Fibroblast of lung (primary cell): ENCODE data around the gene FAM107A.

Experiments
- EZH2 ChIP-seq: IDR thresholded peaks from 2 replicates; pipeline ENCODE4 v1.5.1; 2012; ENCODE audit warnings: low read length, control low read depth, mild to moderate bottlenecking; ENCODE audit errors: missing control alignments
- TF ChIP-seq, protein P1 (sequence below), 2 donors: IDR thresholded peaks in 1 of 2; conservative IDR thresholded peaks in 1 of 2; 1 replicate in 1 of 2; 2 replicates in 1 of 2; pipeline ENCODE4 v1.5.1; 2011 to 2012; ENCODE audit warnings: low read length in 2 of 2, control low read depth in 1 of 2, inconsistent platforms in 1 of 2, low read depth in 1 of 2, mild to moderate bottlenecking in 1 of 2

DNA sequence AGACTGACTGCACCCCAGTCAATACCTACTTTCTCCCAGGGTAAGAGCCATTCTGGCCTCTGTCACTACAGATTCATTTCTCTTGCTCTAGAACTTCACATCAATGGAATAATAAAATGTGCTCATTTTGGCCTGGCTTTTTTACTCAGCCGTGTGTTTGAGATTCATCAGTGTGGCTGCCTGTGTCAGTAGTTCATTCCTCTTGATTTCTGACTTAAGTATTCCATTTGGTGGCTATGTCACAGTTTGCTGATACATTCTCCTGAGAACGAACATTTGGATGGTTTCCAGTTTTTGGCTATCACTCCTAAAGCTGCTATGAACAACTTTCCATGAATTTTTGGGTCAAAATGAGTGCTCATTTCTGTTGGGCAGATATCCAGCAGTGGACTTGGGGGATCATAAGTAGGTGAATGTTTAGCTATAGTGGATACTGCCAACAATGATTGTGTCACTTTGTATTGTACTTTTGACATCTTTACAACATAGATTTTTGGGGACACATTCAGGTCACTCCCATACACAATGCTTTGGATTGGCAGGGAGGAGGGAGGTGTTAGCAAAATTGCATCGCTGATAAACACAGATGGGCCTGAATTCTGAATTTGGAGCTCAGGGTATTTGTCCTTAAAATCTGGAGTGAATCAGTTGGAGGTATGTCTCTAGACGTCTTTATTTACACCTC, 19.8 kb upstream of the FAM107A start:
- no peak for TF ChIP-seq EZH2
- TF ChIP-seq, protein P1, sequence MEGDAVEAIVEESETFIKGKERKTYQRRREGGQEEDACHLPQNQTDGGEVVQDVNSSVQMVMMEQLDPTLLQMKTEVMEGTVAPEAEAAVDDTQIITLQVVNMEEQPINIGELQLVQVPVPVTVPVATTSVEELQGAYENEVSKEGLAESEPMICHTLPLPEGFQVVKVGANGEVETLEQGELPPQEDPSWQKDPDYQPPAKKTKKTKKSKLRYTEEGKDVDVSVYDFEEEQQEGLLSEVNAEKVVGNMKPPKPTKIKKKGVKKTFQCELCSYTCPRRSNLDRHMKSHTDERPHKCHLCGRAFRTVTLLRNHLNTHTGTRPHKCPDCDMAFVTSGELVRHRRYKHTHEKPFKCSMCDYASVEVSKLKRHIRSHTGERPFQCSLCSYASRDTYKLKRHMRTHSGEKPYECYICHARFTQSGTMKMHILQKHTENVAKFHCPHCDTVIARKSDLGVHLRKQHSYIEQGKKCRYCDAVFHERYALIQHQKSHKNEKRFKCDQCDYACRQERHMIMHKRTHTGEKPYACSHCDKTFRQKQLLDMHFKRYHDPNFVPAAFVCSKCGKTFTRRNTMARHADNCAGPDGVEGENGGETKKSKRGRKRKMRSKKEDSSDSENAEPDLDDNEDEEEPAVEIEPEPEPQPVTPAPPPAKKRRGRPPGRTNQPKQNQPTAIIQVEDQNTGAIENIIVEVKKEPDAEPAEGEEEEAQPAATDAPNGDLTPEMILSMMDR (conservative IDR thresholded peaks at IDR 0.05 in 1 of 2, IDR thresholded peaks at IDR 0.05 in 1 of 2; ENCODE audit: low read depth in 1 of 2, low read length in 2 of 2) = no peak
